GM12891 (cell line): Measurements from ENCODE around the gene PUDP.

Experiments used
- POLR2A ChIP-seq: IDR thresholded peaks from 2 replicates; pipeline ENCODE4 v1.6.1; 2011; ENCODE audit warnings: low read depth, low read length, control low read depth
- POLR2AphosphoS5 ChIP-seq: IDR thresholded peaks from 2 replicates; pipeline ENCODE4 v1.6.1; 2011; ENCODE audit warnings: low read depth, low read length, control low read depth
- SPI1 ChIP-seq: IDR thresholded peaks from 2 replicates; pipeline ENCODE4 v1.6.1; 2011; ENCODE audit warnings: low read depth, low read length, control low read depth
- TAF1 ChIP-seq: IDR thresholded peaks from 2 replicates; pipeline ENCODE4 v1.6.1; 2011; ENCODE audit warnings: low read depth, low read length, control low read depth

DNA sequence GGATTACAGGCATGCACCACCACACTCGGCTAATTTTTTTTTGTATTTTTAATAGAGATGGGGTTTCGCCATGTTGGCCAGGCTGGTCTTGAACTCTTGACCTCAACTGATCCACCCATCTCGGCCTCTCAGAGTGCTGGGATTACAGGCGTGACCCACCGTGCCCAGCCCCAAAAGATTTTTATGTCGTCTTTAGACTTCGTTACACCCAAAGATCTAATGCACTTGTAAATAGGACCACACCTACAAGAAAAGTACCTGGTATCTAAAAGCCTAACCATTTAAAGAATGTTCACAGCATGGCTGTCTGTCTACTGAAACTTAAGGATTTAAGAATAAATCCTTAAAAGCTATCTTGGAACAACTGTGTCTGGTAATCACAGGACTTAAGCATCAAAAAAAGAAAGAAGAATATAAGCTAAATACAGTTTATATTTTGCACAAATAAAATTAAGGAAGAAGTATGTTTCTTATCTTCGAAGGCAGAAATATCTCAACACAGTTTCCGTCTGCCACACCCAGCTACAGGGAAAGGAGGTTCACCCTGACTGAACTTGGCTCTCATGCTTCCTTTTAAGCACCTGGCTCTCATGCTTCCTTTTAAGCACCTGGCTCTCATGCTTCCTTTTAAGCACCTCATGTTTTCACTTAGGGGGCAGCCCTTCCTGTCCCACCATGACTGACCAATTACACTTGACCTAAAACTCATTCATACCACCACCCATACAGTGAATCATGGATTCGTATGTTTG is 92.4 kb downstream of the PUDP start:
- TF ChIP-seq POLR2A: no peak
- TF ChIP-seq TAF1: no peak
- TF ChIP-seq POLR2AphosphoS5: no peak
- TF ChIP-seq SPI1: no peak
